Uterus (tissue), 4 donors: ENCODE results near the gene PIAS4. TPM values are rescaled to one million over a fixed set of nuclear protein-coding genes. Genes with fewer than 3 reads are reported as not detected.
A peak's percentile ranks its signal among the peaks of the same experiment; 100 is the strongest.

Experiments
- DNase-seq, 2 donors: peaks; one replicate each; pipeline ENCODE4 v3.0.0-alpha.2; 2019 to 2020
- H3K27ac ChIP-seq, 2 donors: fragments of 200-600 bp; sonication (generic); 1 replicate in 1 of 2; 2 replicates in 1 of 2; pipeline ENCODE4 v1.5.1; 2016 to 2018
- H3K27me3 ChIP-seq, 2 donors: fragments of 200-600 bp; sonication (generic); one replicate each; pipeline ENCODE4 v1.5.1; 2018 to 2019; ENCODE audit warnings: control low read depth in 1 of 2
- H3K36me3 ChIP-seq, 2 donors: fragments of 200-600 bp; sonication (generic); one replicate each; pipeline ENCODE4 v1.5.1; 2019; ENCODE audit warnings: control low read depth in 1 of 2
- H3K4me1 ChIP-seq, 2 donors: fragments of 200-600 bp; sonication (generic); one replicate each; pipeline ENCODE4 v1.5.1; 2018 to 2019; ENCODE audit warnings: control low read depth in 1 of 2
- H3K4me3 ChIP-seq, 2 donors: fragments of 200-600 bp; sonication (generic); 1 replicate in 1 of 2; 2 replicates in 1 of 2; pipeline ENCODE4 v1.5.1; 2018 to 2019; ENCODE audit warnings: mild to moderate bottlenecking in 1 of 2
- H3K9me3 ChIP-seq, 2 donors: fragments of 200-600 bp; sonication (generic); one replicate each; pipeline ENCODE4 v1.5.1; 2019; ENCODE audit warnings: control low read depth in 1 of 2
- POLR2A ChIP-seq, 2 donors: fragments of 450-650 bp; IDR thresholded peaks; one replicate each; pipeline ENCODE4 v1.6.1; 2016; ENCODE audit warnings: antibody characterized with exemption in 2 of 2, mild to moderate bottlenecking in 1 of 2, moderate library complexity in 1 of 2
- intact Hi-C: fragments of 100-400 bp; cut with DNase I; formaldehyde crosslinking; loops from one replicate; pipeline ENCODE4 v1.15.1; 2023; ENCODE audit warnings: low total_unique reads
- total RNA-seq, 4 donors: library from RNA; depleted of rRNA in 3 of 4; stranded (reverse); fragments of >200 nt in 3 of 4; gene quantifications; one replicate each; pipeline versions ENCODE4 v1.1.0 to v1.2.4, GENCODE V29; 2014 to 2023
- TF ChIP-seq, protein P1 (sequence below), 4 experiments: fragments of 200-600 bp in 2 of 4; fragments of 450-650 bp in 2 of 4; sonication (generic) in 2 of 4; IDR thresholded peaks; one replicate each; pipeline ENCODE4 v1.5.1; 2016 to 2019; ENCODE audit warnings: antibody characterized with exemption in 4 of 4, mild to moderate bottlenecking in 2 of 4, moderate library complexity in 1 of 4
- donor health status: DM: yes; HTN: yes; CAD: no.

PIAS4 gene
- total RNA-seq, 4 donors from 2014 or later: 10.0 to 39.4 (median 23.4) TPM

DNA sequence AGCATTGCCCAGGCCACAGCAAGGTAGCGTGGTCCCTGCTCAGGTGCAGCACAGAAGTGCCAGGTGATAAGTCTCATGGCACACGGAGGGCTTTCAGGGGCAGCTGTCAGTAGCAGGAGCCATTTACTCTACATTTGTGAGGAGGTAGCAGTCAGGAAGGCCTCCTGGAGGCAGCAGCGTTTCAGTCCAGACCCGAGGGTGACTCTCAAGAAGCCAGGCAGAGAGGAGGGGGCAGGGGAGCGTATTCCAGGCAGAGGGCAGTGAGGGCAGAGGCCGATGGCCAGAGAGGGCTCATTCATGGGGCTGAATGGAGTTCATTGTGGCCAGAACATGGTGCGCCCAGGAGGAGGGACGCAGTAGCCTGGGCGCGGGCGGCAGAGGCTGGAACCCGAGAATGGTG is 8.9 kb downstream of the PIAS4 start:
- peaks cover 0 to 24% of the 10 kb centered on the region in 2 donors for H3K4me1 ChIP-seq
- peak overlapping the region; percentile 57 to 65 for H3K27ac ChIP-seq

DNA sequence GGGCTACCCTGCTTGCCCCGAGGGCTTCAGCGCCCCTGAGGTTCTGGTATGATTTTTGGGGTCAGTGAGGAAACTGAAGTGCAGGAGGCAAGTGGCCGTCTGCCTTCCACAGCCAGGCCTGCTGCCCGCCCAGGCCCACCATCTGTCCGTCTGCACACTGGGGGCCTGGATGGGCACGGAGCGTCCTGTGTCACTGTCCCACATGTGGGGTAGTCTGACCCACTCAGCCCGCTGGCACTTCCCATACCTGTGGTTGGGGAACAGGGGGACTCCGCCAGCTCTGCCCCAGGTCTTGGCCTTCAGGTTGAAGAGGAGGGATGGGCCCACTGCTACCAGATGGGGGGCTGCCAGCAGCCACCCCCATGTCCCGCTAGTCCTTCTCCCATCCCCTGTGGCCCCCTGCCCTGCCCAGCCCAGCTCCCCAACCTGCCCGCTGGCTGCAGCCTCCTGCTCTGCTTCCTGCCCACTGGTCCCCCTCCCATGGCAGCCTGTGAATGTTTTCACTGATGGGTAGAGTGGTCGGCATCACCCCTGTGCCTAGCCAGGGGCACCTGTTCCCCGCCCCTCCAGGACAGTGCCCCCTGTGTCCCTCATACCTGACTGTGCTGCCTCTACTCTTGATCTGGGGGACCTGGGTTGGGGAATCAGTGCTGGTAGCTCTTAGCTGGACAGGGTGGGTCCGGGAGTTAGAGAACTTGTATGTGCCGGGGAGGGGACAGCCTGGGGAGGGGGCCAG is 9.5 kb downstream of the PIAS4 start:
- Histone ChIP-seq H3K27ac (no peak overlapping the region), H3K4me3 (no peak overlapping the region), H3K36me3 (no peaks in the 10 kb centered on the region), H3K9me3 (no peaks in the 10 kb centered on the region), H3K27me3 (no peaks in the 10 kb centered on the region), H3K4me1 (peaks cover 0 to 23% of the 10 kb centered on the region in 2 donors)
- TF ChIP-seq, protein P1, sequence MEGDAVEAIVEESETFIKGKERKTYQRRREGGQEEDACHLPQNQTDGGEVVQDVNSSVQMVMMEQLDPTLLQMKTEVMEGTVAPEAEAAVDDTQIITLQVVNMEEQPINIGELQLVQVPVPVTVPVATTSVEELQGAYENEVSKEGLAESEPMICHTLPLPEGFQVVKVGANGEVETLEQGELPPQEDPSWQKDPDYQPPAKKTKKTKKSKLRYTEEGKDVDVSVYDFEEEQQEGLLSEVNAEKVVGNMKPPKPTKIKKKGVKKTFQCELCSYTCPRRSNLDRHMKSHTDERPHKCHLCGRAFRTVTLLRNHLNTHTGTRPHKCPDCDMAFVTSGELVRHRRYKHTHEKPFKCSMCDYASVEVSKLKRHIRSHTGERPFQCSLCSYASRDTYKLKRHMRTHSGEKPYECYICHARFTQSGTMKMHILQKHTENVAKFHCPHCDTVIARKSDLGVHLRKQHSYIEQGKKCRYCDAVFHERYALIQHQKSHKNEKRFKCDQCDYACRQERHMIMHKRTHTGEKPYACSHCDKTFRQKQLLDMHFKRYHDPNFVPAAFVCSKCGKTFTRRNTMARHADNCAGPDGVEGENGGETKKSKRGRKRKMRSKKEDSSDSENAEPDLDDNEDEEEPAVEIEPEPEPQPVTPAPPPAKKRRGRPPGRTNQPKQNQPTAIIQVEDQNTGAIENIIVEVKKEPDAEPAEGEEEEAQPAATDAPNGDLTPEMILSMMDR (IDR thresholded peaks at IDR 0.05): no peak
- TF ChIP-seq POLR2A (IDR thresholded peaks at IDR 0.05): no peak
- no peak for DNase-seq
- intact Hi-C loops: no loop called here

More for the DNA sequence above, 8.9 kb downstream of the PIAS4 start:
- intact Hi-C loops: no loop called here
- Histone ChIP-seq H3K4me3 (no peak overlapping the region), H3K9me3 (no peaks in the 10 kb centered on the region), H3K36me3 (no peaks in the 10 kb centered on the region), H3K27me3 (no peaks in the 10 kb centered on the region)
- DNase-seq: no peak
- TF ChIP-seq, protein P1 (IDR thresholded peaks at IDR 0.05): no peak

DNA sequence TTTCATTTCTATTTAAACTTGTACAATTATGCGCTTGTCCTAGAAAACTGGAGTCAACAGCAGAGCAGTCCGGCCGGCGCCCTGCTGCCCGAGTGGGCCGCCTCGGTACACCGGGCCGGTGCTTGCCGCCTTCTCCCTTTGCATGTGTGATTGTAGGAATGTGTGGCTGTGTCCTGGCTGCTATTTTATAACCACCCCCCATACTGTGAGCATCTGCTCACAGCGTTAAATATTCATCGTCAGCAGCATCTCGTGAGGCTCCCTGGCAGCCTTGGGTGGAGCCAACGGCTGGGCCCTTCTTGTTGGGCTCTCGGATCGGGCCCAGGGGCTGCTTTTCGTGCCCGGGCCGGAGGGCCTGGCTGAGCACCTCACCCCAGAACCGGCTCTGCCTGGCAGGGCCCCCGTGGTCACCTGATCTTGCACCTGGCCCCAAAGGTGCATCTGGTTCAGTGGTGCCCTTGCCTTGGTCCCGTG is 10.6 kb downstream of the PIAS4 start:
- intact Hi-C loops: no loop called here
- no peak for DNase-seq
- Histone ChIP-seq H3K4me1 (peaks cover 0 to 23% of the 10 kb centered on the region in 2 donors), H3K36me3 (no peaks in the 10 kb centered on the region), H3K9me3 (no peaks in the 10 kb centered on the region), H3K27me3 (no peaks in the 10 kb centered on the region), H3K27ac (no peak overlapping the region), H3K4me3 (no peak overlapping the region)
- no peak for TF ChIP-seq POLR2A (IDR thresholded peaks at IDR 0.05)
- TF ChIP-seq, protein P1 (IDR thresholded peaks at IDR 0.05): no peak

DNA sequence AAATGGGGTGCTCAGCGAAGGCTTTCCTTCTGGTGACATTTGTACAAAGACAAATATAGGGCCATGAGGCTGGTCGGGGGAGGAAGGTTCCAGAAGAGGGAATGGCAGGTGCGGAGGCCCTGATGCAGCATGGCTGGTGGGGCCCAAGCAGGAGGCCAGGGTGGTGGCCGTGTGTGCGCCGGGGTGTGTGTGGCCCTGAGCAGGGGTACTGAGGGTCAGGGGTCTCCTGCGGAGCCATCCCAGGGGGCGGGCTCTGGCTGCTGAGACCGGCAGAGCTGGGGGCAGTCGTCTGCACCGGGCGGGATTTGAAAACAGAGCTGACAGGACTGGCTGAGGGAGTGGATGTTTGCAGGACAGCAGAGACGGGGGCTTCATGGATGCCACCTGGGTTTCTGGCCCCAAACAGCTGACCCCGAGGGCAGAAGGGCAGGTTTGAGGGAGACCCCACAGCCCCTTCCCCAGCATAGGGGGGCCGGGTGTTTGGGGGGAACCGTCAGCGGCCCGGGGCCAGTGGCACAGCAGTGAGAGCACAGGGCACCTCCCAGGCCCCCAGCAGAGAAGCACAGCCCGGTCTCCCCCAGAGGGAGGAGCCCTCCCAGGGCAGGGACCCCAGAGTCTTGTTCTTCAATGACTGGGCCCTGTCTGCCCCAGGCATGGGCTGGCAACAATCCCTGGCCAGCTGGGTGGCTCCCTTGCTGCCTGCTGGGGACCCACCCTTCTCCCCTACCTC is 11.4 kb downstream of the PIAS4 start:
- intact Hi-C loops: no loop called here
- Histone ChIP-seq H3K9me3 (no peaks in the 10 kb centered on the region), H3K27me3 (no peaks in the 10 kb centered on the region), H3K36me3 (no peaks in the 10 kb centered on the region), H3K27ac (no peak overlapping the region), H3K4me1 (peaks cover 0 to 23% of the 10 kb centered on the region in 2 donors), H3K4me3 (no peak overlapping the region)
- TF ChIP-seq, protein P1 (IDR thresholded peaks at IDR 0.05): no peak
- no peak for TF ChIP-seq POLR2A (IDR thresholded peaks at IDR 0.05)
- no peak for DNase-seq

DNA sequence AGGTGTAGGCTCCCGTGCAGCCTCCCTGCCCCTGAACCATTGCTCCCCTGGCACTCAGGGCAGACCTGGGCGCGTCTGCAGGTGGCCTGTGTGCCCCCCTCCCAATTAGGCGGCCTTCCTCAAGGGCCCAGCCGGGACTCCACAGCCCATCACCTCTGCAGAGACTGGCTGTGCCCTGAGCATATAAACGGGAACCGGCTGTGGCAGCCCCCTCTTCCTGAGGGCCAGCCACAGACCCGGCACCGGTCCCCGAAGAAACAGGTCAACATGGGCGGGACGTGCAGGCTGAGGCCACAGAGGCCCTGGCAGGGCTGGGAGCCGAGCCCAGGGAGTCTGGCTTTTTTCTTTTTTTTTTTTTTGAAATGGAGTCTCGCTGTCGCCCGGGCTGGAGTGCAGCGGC is 12.0 kb downstream of the PIAS4 start:
- intact Hi-C loops: no loop called here
- Histone ChIP-seq H3K36me3 (no peaks in the 10 kb centered on the region), H3K27me3 (no peaks in the 10 kb centered on the region), H3K27ac (no peak overlapping the region), H3K4me3 (no peak overlapping the region), H3K4me1 (peaks cover 0 to 17% of the 10 kb centered on the region in 2 donors), H3K9me3 (no peaks in the 10 kb centered on the region)
- TF ChIP-seq POLR2A (IDR thresholded peaks at IDR 0.05): no peak
- TF ChIP-seq, protein P1 (IDR thresholded peaks at IDR 0.05): no peak
- DNase-seq: no peak
